Esophagus squamous epithelium (tissue), 4 donors: ENCODE data around the gene TOR4A.

ENCODE experiments used
- POLR2A ChIP-seq, 4 donors: fragments of 450-650 bp; IDR thresholded peaks; one replicate each; pipeline ENCODE4 v1.6.1; 2017; ENCODE audit warnings: antibody characterized with exemption in 4 of 4, mild to moderate bottlenecking in 4 of 4, moderate library complexity in 3 of 4
- TF ChIP-seq, protein P1 (sequence below), 6 experiments: fragments of 450-650 bp in 4 of 6; fragments of 200-600 bp in 2 of 6; sonication (generic) in 2 of 6; IDR thresholded peaks; one replicate each; pipeline ENCODE4 v1.5.1; 2016 to 2019; ENCODE audit warnings: antibody characterized with exemption in 6 of 6, mild to moderate bottlenecking in 4 of 6, moderate library complexity in 4 of 6

DNA sequence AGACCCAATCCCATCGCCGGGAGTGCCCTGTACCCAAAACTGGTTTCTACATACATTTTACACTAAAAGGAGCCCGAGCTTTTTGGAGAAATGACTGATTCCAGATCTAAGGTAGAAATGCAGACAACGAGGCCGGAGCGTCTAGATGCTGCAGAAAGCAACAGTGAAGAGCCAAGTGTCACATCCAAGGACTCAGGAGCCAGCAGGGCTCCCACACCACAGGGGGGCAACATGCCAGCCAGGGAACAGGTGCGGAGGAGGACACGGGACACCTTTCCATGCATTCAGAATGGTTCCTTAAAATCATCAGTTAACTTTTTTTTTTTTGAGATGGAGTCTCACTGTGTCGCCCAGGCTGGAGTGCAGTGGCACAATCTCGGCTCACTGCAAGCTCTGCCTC, 47.6 kb downstream of the TOR4A start:
- TF ChIP-seq, protein P1, sequence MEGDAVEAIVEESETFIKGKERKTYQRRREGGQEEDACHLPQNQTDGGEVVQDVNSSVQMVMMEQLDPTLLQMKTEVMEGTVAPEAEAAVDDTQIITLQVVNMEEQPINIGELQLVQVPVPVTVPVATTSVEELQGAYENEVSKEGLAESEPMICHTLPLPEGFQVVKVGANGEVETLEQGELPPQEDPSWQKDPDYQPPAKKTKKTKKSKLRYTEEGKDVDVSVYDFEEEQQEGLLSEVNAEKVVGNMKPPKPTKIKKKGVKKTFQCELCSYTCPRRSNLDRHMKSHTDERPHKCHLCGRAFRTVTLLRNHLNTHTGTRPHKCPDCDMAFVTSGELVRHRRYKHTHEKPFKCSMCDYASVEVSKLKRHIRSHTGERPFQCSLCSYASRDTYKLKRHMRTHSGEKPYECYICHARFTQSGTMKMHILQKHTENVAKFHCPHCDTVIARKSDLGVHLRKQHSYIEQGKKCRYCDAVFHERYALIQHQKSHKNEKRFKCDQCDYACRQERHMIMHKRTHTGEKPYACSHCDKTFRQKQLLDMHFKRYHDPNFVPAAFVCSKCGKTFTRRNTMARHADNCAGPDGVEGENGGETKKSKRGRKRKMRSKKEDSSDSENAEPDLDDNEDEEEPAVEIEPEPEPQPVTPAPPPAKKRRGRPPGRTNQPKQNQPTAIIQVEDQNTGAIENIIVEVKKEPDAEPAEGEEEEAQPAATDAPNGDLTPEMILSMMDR (IDR thresholded peaks at IDR 0.05): no peak
- no peak for TF ChIP-seq POLR2A (IDR thresholded peaks at IDR 0.05)
